Embryonic facial prominence (tissue), 1 donor: Measurements from ENCODE around the gene FTCDNL1.

ENCODE experiments used
- DNase-seq: peaks from one replicate; pipeline ENCODE4 v3.0.0-alpha.2; 2016; ENCODE audit errors: extremely low spot score

FTCDNL1 gene

GRCh38 chr2:199791326-199791725, 59.7 kb downstream of the FTCDNL1 start:
- DNase-seq: no peak

- DNase-seq: no peak
Observed at GRCh38 chr2:199784512-199784911, 66.5 kb downstream of the FTCDNL1 start.

GRCh38 chr2:199779589-199779988, 71.4 kb downstream of the FTCDNL1 start:
- DNase-seq: no peak

- no peak for DNase-seq
Observed at GRCh38 chr2:199778655-199779054, 72.3 kb downstream of the FTCDNL1 start.

- DNase-seq: no peak
Observed at GRCh38 chr2:199777916-199778315, 73.1 kb downstream of the FTCDNL1 start.

- no peak for DNase-seq
Observed at GRCh38 chr2:199777315-199777714, 73.7 kb downstream of the FTCDNL1 start.

GRCh38 chr2:199775267-199775666, 75.7 kb downstream of the FTCDNL1 start:
- no peak for DNase-seq

- no peak for DNase-seq
Observed at GRCh38 chr2:199772035-199772976, 78.7 kb downstream of the FTCDNL1 start.

GRCh38 chr2:199770716-199771115, 80.3 kb downstream of the FTCDNL1 start:
- DNase-seq: no peak

- DNase-seq: no peak
Observed at GRCh38 chr2:199765646-199766045, 85.3 kb downstream of the FTCDNL1 start.

GRCh38 chr2:199764273-199764800, 86.7 kb downstream of the FTCDNL1 start:
- no peak for DNase-seq

GRCh38 chr2:199762963-199763362, 88.0 kb downstream of the FTCDNL1 start:
- DNase-seq: no peak

- DNase-seq: no peak
Observed at GRCh38 chr2:199760574-199760973, 90.4 kb downstream of the FTCDNL1 start.

GRCh38 chr2:199757233-199757870, 93.6 kb downstream of the FTCDNL1 start:
- no peak for DNase-seq

GRCh38 chr2:199756743-199757142, 94.2 kb downstream of the FTCDNL1 start:
- no peak for DNase-seq

GRCh38 chr2:199756211-199756610, 94.8 kb downstream of the FTCDNL1 start:
- no peak for DNase-seq

GRCh38 chr2:199754766-199755165, 96.2 kb downstream of the FTCDNL1 start:
- no peak for DNase-seq

- no peak for DNase-seq
Observed at GRCh38 chr2:199751492-199752120, 99.4 kb downstream of the FTCDNL1 start.

- no peak for DNase-seq
Observed at GRCh38 chr2:199749571-199749970, 101.4 kb downstream of the FTCDNL1 start.

GRCh38 chr2:199744724-199745123, 106.3 kb downstream of the FTCDNL1 start:
- no peak for DNase-seq

GRCh38 chr2:199744260-199744659, 106.7 kb downstream of the FTCDNL1 start:
- no peak for DNase-seq

- DNase-seq: no peak
Observed at GRCh38 chr2:199743415-199744120, 107.4 kb downstream of the FTCDNL1 start.
